Raji (cell line): ENCODE data around the gene METTL9.

Experiments used
- POLR2A ChIP-seq: IDR thresholded peaks from 2 replicates; pipeline ENCODE4 v1.6.1; 2011; ENCODE audit warnings: low read depth, low read length, control low read depth; ENCODE audit not compliant: insufficient read depth

The METTL9 gene

DNA sequence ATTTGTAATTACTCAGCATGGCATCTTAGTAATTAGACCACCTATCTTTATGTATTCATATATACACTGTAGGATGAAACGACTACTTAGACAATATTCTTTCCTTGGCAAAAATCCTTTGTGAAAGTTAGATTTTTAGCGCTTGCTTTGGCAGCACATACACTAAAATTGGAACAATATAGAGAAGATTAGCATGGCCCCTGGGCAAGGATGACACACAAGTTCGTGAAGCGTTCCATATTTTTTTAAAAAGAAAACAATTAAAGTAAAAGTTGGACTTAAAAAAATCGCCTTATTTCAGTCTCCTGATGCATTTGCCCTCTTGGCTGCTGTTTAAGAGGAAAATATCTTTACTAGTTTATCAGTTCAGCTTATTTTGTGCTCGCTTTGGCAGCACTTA is 42.5 kb downstream of the METTL9 start:
- no peak for TF ChIP-seq POLR2A

DNA sequence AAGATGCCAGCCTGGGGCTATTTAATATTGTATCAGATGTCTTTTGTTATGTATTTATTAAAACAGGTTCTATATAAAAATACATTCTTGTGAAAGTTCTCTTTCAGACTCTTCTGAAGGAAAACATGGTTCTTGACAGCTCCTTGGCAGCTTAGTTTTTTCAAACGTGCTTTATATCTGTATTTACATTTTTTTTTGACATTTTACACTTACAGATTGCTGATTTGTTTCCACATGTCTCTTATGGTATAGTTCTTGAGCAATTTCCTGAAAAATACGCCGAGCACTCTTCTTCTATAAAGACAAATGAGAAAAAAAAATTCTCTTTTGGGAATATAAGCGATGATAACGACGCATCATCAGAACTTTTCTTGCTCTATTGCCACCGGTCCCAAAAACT is 43.5 kb downstream of the METTL9 start:
- no peak for TF ChIP-seq POLR2A

GRCh38 chr16:21643785-21644184 is 44.4 kb downstream of the METTL9 start:
- no peak for TF ChIP-seq POLR2A

DNA sequence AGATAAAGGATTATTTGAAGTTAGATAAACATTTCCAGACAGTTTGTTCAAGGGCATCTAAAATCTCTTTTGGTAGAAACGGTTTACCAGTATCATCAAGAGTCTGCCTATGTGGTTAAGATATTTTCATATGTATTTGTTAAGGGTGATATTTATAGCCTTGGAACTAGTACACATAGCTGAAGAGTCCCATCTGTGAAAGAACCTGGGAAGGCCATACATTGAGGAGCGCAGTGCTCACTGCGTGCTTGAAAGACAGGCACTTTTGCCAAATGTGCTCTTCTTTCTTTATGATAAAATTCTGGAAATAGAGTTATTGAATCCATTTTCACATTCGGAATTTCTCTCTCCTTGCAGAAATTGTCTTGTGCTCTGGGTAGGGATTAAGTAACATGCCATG is 45.3 kb downstream of the METTL9 start:
- peak; percentile 29; the same call in 1 of the 2 replicates for TF ChIP-seq POLR2A

DNA sequence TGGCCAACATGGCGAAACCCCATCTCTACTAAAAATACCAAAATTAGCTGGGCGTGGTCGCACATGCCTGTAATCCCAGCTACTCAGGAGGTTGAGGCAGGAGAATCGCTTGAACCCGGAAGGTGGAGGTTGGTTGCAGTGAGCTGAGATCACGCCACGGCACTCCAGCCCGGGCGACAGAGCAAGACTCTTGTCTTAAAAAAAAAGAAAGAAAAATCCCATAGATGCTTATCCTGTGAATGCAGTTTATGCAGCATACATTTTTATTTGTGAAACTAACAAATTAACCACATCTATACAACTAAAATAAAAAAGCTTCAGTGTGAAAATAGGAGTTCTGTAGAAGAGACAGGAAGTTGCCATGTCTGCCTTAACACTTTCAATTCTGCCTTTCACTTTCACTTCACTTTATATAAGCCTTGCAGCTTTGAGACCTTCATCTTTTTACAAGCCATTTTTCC is 45.9 kb downstream of the METTL9 start:
- TF ChIP-seq POLR2A: no peak

DNA sequence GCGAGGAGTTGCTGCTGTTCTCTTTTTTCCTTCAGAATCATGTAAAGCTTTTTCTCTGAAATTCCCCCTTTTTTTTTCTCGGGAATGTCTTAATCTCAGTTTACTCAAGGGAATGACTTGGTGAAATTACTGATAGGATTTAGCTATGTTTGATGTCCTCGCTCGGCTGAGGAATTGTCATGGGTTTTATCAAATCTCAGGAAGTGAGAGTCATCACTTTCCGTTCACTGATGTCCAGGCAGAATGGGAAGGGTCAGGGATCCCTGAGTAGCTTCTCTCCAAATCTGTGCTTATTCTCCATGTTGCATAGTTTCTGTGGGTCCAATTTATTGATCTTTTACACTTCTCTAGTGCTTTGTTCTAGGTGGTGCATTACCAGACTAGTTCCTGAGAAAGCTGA is 46.7 kb downstream of the METTL9 start:
- no peak for TF ChIP-seq POLR2A

- no peak for TF ChIP-seq POLR2A
These were observed 47.6 kb downstream of the METTL9 start for GRCh38 chr16:21646721-21647561.

GRCh38 chr16:21647562-21648164 is 48.3 kb downstream of the METTL9 start:
- no peak for TF ChIP-seq POLR2A

DNA sequence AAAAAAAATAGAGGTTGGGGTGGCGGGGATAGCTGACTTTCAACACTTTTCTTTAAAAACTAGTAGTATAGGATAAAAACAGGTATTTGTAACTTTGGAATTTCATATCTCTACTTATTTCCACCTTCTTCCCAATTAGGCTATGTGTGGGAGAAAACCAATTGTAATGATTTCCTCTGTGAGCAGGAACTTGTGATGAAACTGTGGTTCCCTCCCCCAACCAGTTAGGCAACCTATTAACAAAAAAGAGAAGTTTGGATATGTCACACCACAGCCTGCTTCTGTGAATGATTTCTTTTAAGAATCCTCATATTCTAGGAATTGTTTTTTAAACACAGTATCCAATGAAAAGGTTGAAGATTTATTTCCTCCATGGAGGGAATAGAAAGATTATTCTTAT is 51.1 kb downstream of the METTL9 start:
- no peak for TF ChIP-seq POLR2A

- TF ChIP-seq POLR2A: no peak
These were observed 52.1 kb downstream of the METTL9 start for GRCh38 chr16:21651515-21651914.

DNA sequence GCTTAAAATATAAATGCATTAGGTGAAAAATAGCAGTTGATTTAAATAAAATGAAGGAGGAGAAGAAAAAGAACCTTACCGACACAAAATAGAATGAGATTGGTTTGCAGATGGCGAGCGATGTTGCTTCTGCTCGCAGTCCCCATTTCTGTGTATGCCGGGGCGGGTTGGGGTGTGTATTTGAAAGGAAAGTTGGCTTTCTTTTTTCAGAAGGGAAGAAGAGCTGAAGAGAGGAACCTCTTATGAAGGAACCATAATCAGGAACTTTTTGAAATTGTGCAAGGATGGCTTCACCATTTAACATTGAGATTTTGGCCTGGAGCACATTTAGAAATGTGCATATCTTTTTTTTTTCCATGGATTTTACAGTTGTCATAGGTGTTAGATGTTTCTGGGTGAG is 53.1 kb downstream of the METTL9 start, which contains the start of gene IGSF6:
Gene IGSF6 (minus strand): TSS at position 156 of the 400 bp plus-strand sequence. CDS start 10 bp downstream, at position 146.
- no peak for TF ChIP-seq POLR2A

GRCh38 chr16:21653571-21653970 is 54.2 kb downstream of the METTL9 start:
- no peak for TF ChIP-seq POLR2A

- TF ChIP-seq POLR2A: no peak
These were observed 55.1 kb downstream of the METTL9 start for GRCh38 chr16:21654466-21654865.

GRCh38 chr16:21654881-21655280 is 55.5 kb downstream of the METTL9 start:
- no peak for TF ChIP-seq POLR2A

GRCh38 chr16:21656795-21657768 is 57.7 kb downstream of the METTL9 start:
- no peak for TF ChIP-seq POLR2A

GRCh38 chr16:21659124-21659523 is 59.7 kb downstream of the METTL9 start:
- TF ChIP-seq POLR2A: no peak
